Iris pigment epithelial cell (primary cell): Measurements from ENCODE around the gene LRIG1.

Source experiments
- DNase-seq: peaks from one replicate; pipeline ENCODE4 v3.0.0-alpha.2; 2011; ENCODE audit warnings: low read depth

The LRIG1 gene

GRCh38 chr3:66489115-66489514 lies 11.7 kb downstream of the LRIG1 start:
- DNase-seq: no peak

- no peak for DNase-seq
Observed at GRCh38 chr3:66488492-66488891, 12.3 kb downstream of the LRIG1 start.

GRCh38 chr3:66487465-66487864 lies 13.4 kb downstream of the LRIG1 start:
- DNase-seq: peak; percentile 25

- peak; percentile 83 for DNase-seq
Observed at GRCh38 chr3:66486646-66487045, 14.2 kb downstream of the LRIG1 start.

- no peak for DNase-seq
Observed at GRCh38 chr3:66486202-66486601, 14.6 kb downstream of the LRIG1 start.

- DNase-seq: peak; percentile 96
Observed at GRCh38 chr3:66485291-66485968, 15.4 kb downstream of the LRIG1 start.

GRCh38 chr3:66484106-66484844 lies 16.5 kb downstream of the LRIG1 start:
- no peak for DNase-seq

- peak; percentile 36 for DNase-seq
Observed at GRCh38 chr3:66483409-66483906, 17.4 kb downstream of the LRIG1 start.

- peak; percentile 15 for DNase-seq
Observed at GRCh38 chr3:66483006-66483405, 17.8 kb downstream of the LRIG1 start.

- DNase-seq: no peak
Observed at GRCh38 chr3:66482018-66482404, 18.8 kb downstream of the LRIG1 start.

GRCh38 chr3:66481071-66482017 lies 19.5 kb downstream of the LRIG1 start:
- peak; percentile 43 for DNase-seq

- peak; percentile 29 for DNase-seq
Observed at GRCh38 chr3:66480666-66481065, 20.2 kb downstream of the LRIG1 start.

GRCh38 chr3:66479532-66479947 lies 21.3 kb downstream of the LRIG1 start:
- DNase-seq: no peak

- DNase-seq: no peak
Observed at GRCh38 chr3:66478960-66479359, 21.9 kb downstream of the LRIG1 start.

- no peak for DNase-seq
Observed at GRCh38 chr3:66477856-66478255, 23.0 kb downstream of the LRIG1 start.

GRCh38 chr3:66476852-66477381 lies 23.9 kb downstream of the LRIG1 start:
- DNase-seq: no peak

- DNase-seq: no peak
Observed at GRCh38 chr3:66475386-66476020, 25.3 kb downstream of the LRIG1 start.

GRCh38 chr3:66473692-66474091 lies 27.1 kb downstream of the LRIG1 start:
- peak; percentile 92 for DNase-seq

- peak; percentile 40 for DNase-seq
Observed at GRCh38 chr3:66473181-66473580, 27.6 kb downstream of the LRIG1 start.

GRCh38 chr3:66472313-66473134 lies 28.3 kb downstream of the LRIG1 start:
- DNase-seq: peak; percentile 85
